GM21576 (cell line): ENCODE measurements around the gene TUBA1C.
"Not testable (repeated sequence)": the region's sequence is repeated elsewhere in the genome, so short reads cannot be mapped to it uniquely, and the experiment has no call there.

Source experiments
- ATAC-seq: cut with Tn5 transposase; IDR thresholded peaks from one replicate; pipeline ENCODE4 v1.9.1; 2021; ENCODE audit warnings: mild to moderate bottlenecking, moderate library complexity; ENCODE audit not compliant: unreplicated experiment

Gene TUBA1C

GRCh38 chr12:49282740-49283375, 18.0 kb downstream of the TUBA1C start:
- not testable (repeated sequence) for ATAC-seq

- no peak for ATAC-seq
Observed at GRCh38 chr12:49283541-49284429, 18.9 kb downstream of the TUBA1C start.

GRCh38 chr12:49284672-49285071, 19.8 kb downstream of the TUBA1C start:
- ATAC-seq = no peak

GRCh38 chr12:49287876-49288275, 23.0 kb downstream of the TUBA1C start:
- no peak for ATAC-seq

GRCh38 chr12:49288412-49288853, 23.6 kb downstream of the TUBA1C start:
- no peak for ATAC-seq

- no peak for ATAC-seq
Observed at GRCh38 chr12:49288922-49289555, 24.2 kb downstream of the TUBA1C start.

GRCh38 chr12:49292729-49293055, 27.8 kb downstream of the TUBA1C start:
- ATAC-seq = no peak

- ATAC-seq = no peak
Observed at GRCh38 chr12:49293056-49293956, 28.4 kb downstream of the TUBA1C start.

GRCh38 chr12:49294086-49294803, 29.4 kb downstream of the TUBA1C start:
- ATAC-seq = no peak

GRCh38 chr12:49294804-49295081, 29.9 kb downstream of the TUBA1C start:
- no peak for ATAC-seq

- ATAC-seq = no peak
Observed at GRCh38 chr12:49295082-49295936, 30.4 kb downstream of the TUBA1C start, which contains the start of gene PRPH. Gene PRPH, plus strand, starts transcription at chr12:49295147. Its CDS starts 54 bp downstream, at chr12:49295201.

GRCh38 chr12:49296034-49296835, 31.4 kb downstream of the TUBA1C start:
- no peak for ATAC-seq

GRCh38 chr12:49296836-49297694, 32.2 kb downstream of the TUBA1C start:
- no peak for ATAC-seq

GRCh38 chr12:49297695-49298060, 32.8 kb downstream of the TUBA1C start:
- ATAC-seq = no peak

- no peak for ATAC-seq
Observed at GRCh38 chr12:49298160-49298559, 33.3 kb downstream of the TUBA1C start.

- ATAC-seq = no peak
Observed at GRCh38 chr12:49301760-49302159, 36.9 kb downstream of the TUBA1C start.

GRCh38 chr12:49304161-49304560, 39.3 kb downstream of the TUBA1C start:
- ATAC-seq = no peak
